ENCODE data around the gene PIGU. TPM values are rescaled to one million over a fixed set of nuclear protein-coding genes. Genes with fewer than 3 reads are reported as not detected.

The PIGU gene
- total and polyA plus RNA-seq, 2 donors (not counting 1 experiment from before 2014, with no cell fraction given): 12.0 to 19.3 TPM

- ChIA-PET CTCF (no interaction called here), POLR2A (no interaction called here)
- Histone ChIP-seq H3K4me1 (ENCODE audit: control insufficient read depth in 2 of 2, insufficient read depth in 2 of 2, low read length in 2 of 2) (peaks cover 17 to 18% of the 10 kb centered on the region in 2 donors), H3K9ac (ENCODE audit: low read length) (no peak overlapping the region), H4K20me1 (ENCODE audit: control insufficient read depth, insufficient read depth, low read length, poor library complexity, severe bottlenecking) (no peaks in the 10 kb centered on the region), H3K79me2 (ENCODE audit: control insufficient read depth, insufficient read depth, low read length) (no peaks in the 10 kb centered on the region), H3K36me3 (replicated peaks in 1 of 2; ENCODE audit: control extremely low read depth in 1 of 2, control insufficient read depth in 1 of 2, extremely low read depth in 1 of 2, insufficient read depth in 2 of 2, low read length in 1 of 2) (peaks cover 0 to 20% of the 10 kb centered on the region in 2 experiments), H2AFZ (ENCODE audit: insufficient read depth, low read depth, low read length, poor library complexity, severe bottlenecking) (no peak overlapping the region), H3K4me3 (ENCODE audit: control extremely low read depth in 1 of 5, extremely low read depth in 1 of 5, insufficient read depth in 1 of 5, low read depth in 2 of 5, low read length in 4 of 5) (no peak overlapping the region), H3K4me2 (replicated peaks; ENCODE audit: low read depth, low read length, poor library complexity, severe bottlenecking) (no peak overlapping the region), H3K9me3 (ENCODE audit: control extremely low read depth in 1 of 3, control insufficient read depth in 2 of 3, insufficient read depth in 1 of 3, low read length in 2 of 3) (peaks cover 0 to 3% (median under 1%) of the 10 kb centered on the region in 3 donors), H3K27me3 (replicated peaks in 1 of 4; ENCODE audit: control extremely low read depth in 1 of 4, control insufficient read depth in 3 of 4, insufficient read depth in 4 of 4, low read length in 3 of 4) (no peaks in the 10 kb centered on the region), H3K27ac (ENCODE audit: low read length in 2 of 2) (no peak overlapping the region)
- TF ChIP-seq EZH2 (IDR thresholded peaks at IDR 0.05; ENCODE audit: borderline replicate concordance, insufficient read depth, low read depth, low read length, poor library complexity, severe bottlenecking) (no peak), CTCF (IDR thresholded peaks at IDR 0.05) (no peak)
- Mint-ChIP-seq H3K27me3 (no peaks in the 10 kb centered on the region), H3K27ac (no peak overlapping the region), H3K9me3 (ENCODE audit: insufficient read depth) (no peaks in the 10 kb centered on the region), H3K4me1 (peaks cover 25% of the 10 kb centered on the region), H3K4me3 (no peak overlapping the region)
- no peak for ATAC-seq (ENCODE audit: low read depth)
- DNase-seq: no peak
- intact Hi-C loops (cut with micrococcal nuclease): no loop called here
- WGBS (ENCODE audit: insufficient coverage): 100% methylated on average over 5 of the region's 5 CpGs
These were observed 101.6 kb downstream of the PIGU start for GRCh38 chr20:34575271-34575670.

- DNase-seq (no peak), ATAC-seq (ENCODE audit: low read depth) (no peak)
- 98% methylated on average over 6 of the region's 6 CpGs for WGBS (ENCODE audit: insufficient coverage)
- H3K4me1 Mint-ChIP-seq: peaks cover 21% of the 10 kb centered on the region
- intact Hi-C loops (cut with micrococcal nuclease): no loop called here
- no peak overlapping the region for H3K27ac Mint-ChIP-seq
- no peak overlapping the region for H2AFZ ChIP-seq (ENCODE audit: insufficient read depth, low read depth, low read length, poor library complexity, severe bottlenecking)
- no peaks in the 10 kb centered on the region for H3K79me2 ChIP-seq (ENCODE audit: control insufficient read depth, insufficient read depth, low read length)
- no peak for TF ChIP-seq CTCF (IDR thresholded peaks at IDR 0.05)
- TF ChIP-seq EZH2 (IDR thresholded peaks at IDR 0.05; ENCODE audit: borderline replicate concordance, insufficient read depth, low read depth, low read length, poor library complexity, severe bottlenecking): no peak
- H3K4me2 ChIP-seq (replicated peaks; ENCODE audit: low read depth, low read length, poor library complexity, severe bottlenecking): no peak overlapping the region
- no peak overlapping the region for H3K4me3 ChIP-seq (ENCODE audit: control extremely low read depth in 1 of 5, extremely low read depth in 1 of 5, insufficient read depth in 1 of 5, low read depth in 2 of 5, low read length in 4 of 5)
- H3K4me3 Mint-ChIP-seq: no peak overlapping the region
- POLR2A ChIA-PET: no interaction called here
- CTCF ChIA-PET: no interaction called here
- no peaks in the 10 kb centered on the region for H3K9me3 ChIP-seq (ENCODE audit: control extremely low read depth in 1 of 3, control insufficient read depth in 2 of 3, insufficient read depth in 1 of 3, low read length in 2 of 3)
- no peaks in the 10 kb centered on the region for H3K27me3 Mint-ChIP-seq
- peaks cover 13 to 14% of the 10 kb centered on the region in 2 donors for H3K4me1 ChIP-seq (ENCODE audit: control insufficient read depth in 2 of 2, insufficient read depth in 2 of 2, low read length in 2 of 2)
- H3K9me3 Mint-ChIP-seq (ENCODE audit: insufficient read depth): no peaks in the 10 kb centered on the region
- H4K20me1 ChIP-seq (ENCODE audit: control insufficient read depth, insufficient read depth, low read length, poor library complexity, severe bottlenecking): no peaks in the 10 kb centered on the region
- no peak overlapping the region for H3K9ac ChIP-seq (ENCODE audit: low read length)
- H3K36me3 ChIP-seq (replicated peaks in 1 of 2; ENCODE audit: control extremely low read depth in 1 of 2, control insufficient read depth in 1 of 2, extremely low read depth in 1 of 2, insufficient read depth in 2 of 2, low read length in 1 of 2): peaks cover 0 to 20% of the 10 kb centered on the region in 2 experiments
- no peaks in the 10 kb centered on the region for H3K27me3 ChIP-seq (replicated peaks in 1 of 4; ENCODE audit: control extremely low read depth in 1 of 4, control insufficient read depth in 3 of 4, insufficient read depth in 4 of 4, low read length in 3 of 4)
- H3K27ac ChIP-seq (ENCODE audit: low read length in 2 of 2): no peak overlapping the region
These were observed 102.0 kb downstream of the PIGU start for GRCh38 chr20:34574861-34575260.
